HepG2 (cell line): ENCODE results near the gene CAPN11. TPM values are rescaled to one million over a fixed set of nuclear protein-coding genes. Genes with fewer than 3 reads are reported as not detected.

Experiments
- CREM ChIP-seq, 2 experiments: sonication (generic) in 1 of 2; formaldehyde crosslinking in 1 of 2; IDR thresholded peaks; 2 replicates each; pipeline versions ENCODE4 v1.4.0 to v1.6.1; 2016 to 2020; ENCODE audit warnings: antibody characterized with exemption in 1 of 2, mild to moderate bottlenecking in 1 of 2, missing genetic modification reagents in 1 of 2
- ETV5 ChIP-seq: IDR thresholded peaks from 2 replicates; pipeline ENCODE4 v1.6.1; 2018; ENCODE audit warnings: missing biosample characterization, missing genetic modification reagents, inconsistent platforms, borderline replicate concordance
- FOXC1 ChIP-seq: sonication (generic); formaldehyde crosslinking; IDR thresholded peaks from 2 replicates; pipeline ENCODE4 v1.8.0; 2022; ENCODE audit warnings: mild to moderate bottlenecking, missing genetic modification reagents, borderline replicate concordance
- NFIB ChIP-seq: sonication (generic); formaldehyde crosslinking; IDR thresholded peaks from 2 replicates; pipeline ENCODE4 v1.9.0; 2021; ENCODE audit warnings: missing genetic modification reagents, mild to moderate bottlenecking, borderline replicate concordance
- TP53 ChIP-seq: sonication (generic); formaldehyde crosslinking; conservative IDR thresholded peaks from 2 replicates; pipeline ENCODE4 v1.4.0; 2020; ENCODE audit warnings: missing genetic modification reagents
- ZKSCAN5 ChIP-seq: sonication (generic); formaldehyde crosslinking; IDR thresholded peaks from 2 replicates; pipeline ENCODE4 v1.5.1; 2020; ENCODE audit warnings: mild to moderate bottlenecking, missing genetic modification reagents
- ZNF136 ChIP-seq: sonication (generic); formaldehyde crosslinking; IDR thresholded peaks from 2 replicates; pipeline ENCODE4 v1.8.1; 2022; ENCODE audit warnings: low read depth, mild to moderate bottlenecking, moderate library complexity, missing genetic modification reagents
- ZNF619 ChIP-seq: sonication (generic); formaldehyde crosslinking; IDR thresholded peaks from 2 replicates; pipeline ENCODE4 v1.4.0; 2020; ENCODE audit warnings: mild to moderate bottlenecking, missing genetic modification reagents
- ZSCAN9 ChIP-seq: IDR thresholded peaks from 2 replicates; pipeline ENCODE4 v1.6.1; 2016; ENCODE audit warnings: borderline replicate concordance
- polyA plus RNA-seq, 8 experiments: library from polyadenylated mRNA; depleted of rRNA in 3 of 8; stranded (reverse) in 7 of 8; unstranded in 1 of 8; fragments of >200 nt; fragmentation: Illumina TruSeq in 4 of 8; extraction: Trizol in 4 of 8; gene quantifications; 2 replicates each; pipeline versions ENCODE4 v1.2.1 to v1.2.3, GENCODE V29; 2011 to 2016; ENCODE audit warnings: low read depth in 4 of 8, missing spikeins in 1 of 8, mixed read lengths in 1 of 8; ENCODE audit not compliant: insufficient read depth in 1 of 8
- total RNA-seq, 5 experiments: library from RNA; depleted of rRNA; stranded (reverse); fragments of >200 nt; fragmentation: Illumina TruSeq; extraction: Trizol; gene quantifications; 2 replicates each; pipeline ENCODE4 v1.2.3, GENCODE V29; 2016; ENCODE audit warnings: low read depth in 1 of 5
- TF ChIP-seq, protein P1 (sequence below): sonication (generic); formaldehyde crosslinking; IDR thresholded peaks from 2 replicates; pipeline ENCODE4 v1.4.0; 2020; ENCODE audit warnings: missing genetic modification reagents
- TF ChIP-seq, protein P2 (sequence below), 2 experiments: IDR thresholded peaks; 2 replicates each; pipeline ENCODE4 v1.6.1; 2011 to 2012; ENCODE audit warnings: low read length in 2 of 2, borderline replicate concordance in 1 of 2, low read depth in 1 of 2, mild to moderate bottlenecking in 1 of 2, moderate library complexity in 1 of 2
- TF ChIP-seq, protein P3 (sequence below): sonication (generic); formaldehyde crosslinking; IDR thresholded peaks from 2 replicates; pipeline ENCODE4 v1.5.0; 2020; ENCODE audit warnings: mild to moderate bottlenecking, missing genetic modification reagents
- TF ChIP-seq, protein P4 (sequence below): sonication (generic); formaldehyde crosslinking; IDR thresholded peaks from 2 replicates; pipeline ENCODE4 v1.8.0; 2022; ENCODE audit warnings: low read depth, missing genetic modification reagents
- TF ChIP-seq, protein P5 (sequence below): sonication (generic); formaldehyde crosslinking; IDR thresholded peaks from 2 replicates; pipeline ENCODE4 v1.9.0; 2021; ENCODE audit warnings: missing genetic modification reagents, borderline replicate concordance

The CAPN11 gene
- total and polyA plus RNA-seq, 2 of the 13 experiments (the other 11 are each of a cell fraction or from before 2014, with no cell fraction given): 0.07 to 0.11 TPM

DNA sequence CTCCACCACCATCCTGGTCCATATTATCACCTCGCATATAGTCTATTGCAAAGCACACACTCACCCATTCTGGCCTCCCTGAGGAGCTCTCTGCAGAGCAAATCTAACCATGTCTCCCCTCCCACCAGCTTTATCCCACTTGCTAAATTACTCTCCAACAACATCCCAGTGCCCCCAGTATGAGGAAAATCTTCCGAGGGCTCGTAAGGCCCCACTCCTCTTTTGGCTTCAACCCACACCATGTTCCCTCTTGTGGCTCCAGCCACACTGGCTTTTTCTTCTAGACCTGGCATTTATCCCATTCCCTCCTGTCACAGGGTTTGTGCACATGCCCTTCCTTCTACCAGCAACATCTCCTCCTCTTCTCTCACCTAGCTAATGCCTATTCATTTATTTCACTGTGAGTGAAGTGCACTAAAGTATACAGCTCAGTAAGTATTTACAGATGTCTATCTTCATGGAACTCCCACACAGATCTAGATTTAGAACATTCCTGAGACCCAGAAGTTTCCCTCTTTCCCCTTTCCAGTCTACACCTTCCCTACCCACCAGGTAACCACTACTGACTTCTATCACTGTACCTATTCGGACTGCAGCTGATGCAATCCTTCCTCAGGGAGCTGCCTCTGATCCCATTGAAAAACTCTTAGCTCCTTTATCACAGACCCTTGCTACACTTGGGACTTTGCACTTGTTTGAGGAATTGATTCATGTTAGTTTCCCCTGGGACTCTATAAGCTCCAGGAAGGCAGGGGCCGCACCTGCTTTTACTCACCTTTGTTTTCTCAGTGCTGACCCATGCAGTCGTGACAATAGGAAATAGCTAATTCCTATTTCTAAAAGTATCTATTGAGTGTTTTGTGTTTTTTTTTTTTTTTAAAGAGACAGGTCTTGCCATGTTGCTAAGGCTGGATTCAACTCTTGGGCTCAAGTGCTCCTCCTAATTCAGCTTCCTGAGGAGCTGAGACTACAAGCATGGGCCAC, 46.9 kb upstream of the CAPN11 start (continued):
- TF ChIP-seq ZNF619 (CRISPR knock-in tag) (0 out of 2 replicates have a peak, but pooled peaks have one; percentile 77), ETV5 (CRISPR knock-in tag) (peak; percentile 83; the same call in 1 of the 2 replicates), TP53 (CRISPR knock-in tag) (no peak), NFIB (CRISPR knock-in tag) (no peak), CREM (IDR thresholded peaks at IDR 0.05) (peak; percentile 56; the same call in 1 of the 2 replicates), CREM (CRISPR knock-in tag; IDR thresholded peaks at IDR 0.05) (no peak), ZNF136 (no peak), ZSCAN9 (CRISPR knock-in tag) (0 out of 2 replicates have a peak, but pooled peaks have one; percentile 54), FOXC1 (0 out of 2 replicates have a peak, but pooled peaks have one; percentile 66), ZKSCAN5 (no peak)
- TF ChIP-seq, protein P1, sequence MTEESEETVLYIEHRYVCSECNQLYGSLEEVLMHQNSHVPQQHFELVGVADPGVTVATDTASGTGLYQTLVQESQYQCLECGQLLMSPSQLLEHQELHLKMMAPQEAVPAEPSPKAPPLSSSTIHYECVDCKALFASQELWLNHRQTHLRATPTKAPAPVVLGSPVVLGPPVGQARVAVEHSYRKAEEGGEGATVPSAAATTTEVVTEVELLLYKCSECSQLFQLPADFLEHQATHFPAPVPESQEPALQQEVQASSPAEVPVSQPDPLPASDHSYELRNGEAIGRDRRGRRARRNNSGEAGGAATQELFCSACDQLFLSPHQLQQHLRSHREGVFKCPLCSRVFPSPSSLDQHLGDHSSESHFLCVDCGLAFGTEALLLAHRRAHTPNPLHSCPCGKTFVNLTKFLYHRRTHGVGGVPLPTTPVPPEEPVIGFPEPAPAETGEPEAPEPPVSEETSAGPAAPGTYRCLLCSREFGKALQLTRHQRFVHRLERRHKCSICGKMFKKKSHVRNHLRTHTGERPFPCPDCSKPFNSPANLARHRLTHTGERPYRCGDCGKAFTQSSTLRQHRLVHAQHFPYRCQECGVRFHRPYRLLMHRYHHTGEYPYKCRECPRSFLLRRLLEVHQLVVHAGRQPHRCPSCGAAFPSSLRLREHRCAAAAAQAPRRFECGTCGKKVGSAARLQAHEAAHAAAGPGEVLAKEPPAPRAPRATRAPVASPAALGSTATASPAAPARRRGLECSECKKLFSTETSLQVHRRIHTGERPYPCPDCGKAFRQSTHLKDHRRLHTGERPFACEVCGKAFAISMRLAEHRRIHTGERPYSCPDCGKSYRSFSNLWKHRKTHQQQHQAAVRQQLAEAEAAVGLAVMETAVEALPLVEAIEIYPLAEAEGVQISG (CRISPR knock-in tag): peak; percentile 52; the same call in 1 of the 2 replicates
- TF ChIP-seq, protein P2, sequence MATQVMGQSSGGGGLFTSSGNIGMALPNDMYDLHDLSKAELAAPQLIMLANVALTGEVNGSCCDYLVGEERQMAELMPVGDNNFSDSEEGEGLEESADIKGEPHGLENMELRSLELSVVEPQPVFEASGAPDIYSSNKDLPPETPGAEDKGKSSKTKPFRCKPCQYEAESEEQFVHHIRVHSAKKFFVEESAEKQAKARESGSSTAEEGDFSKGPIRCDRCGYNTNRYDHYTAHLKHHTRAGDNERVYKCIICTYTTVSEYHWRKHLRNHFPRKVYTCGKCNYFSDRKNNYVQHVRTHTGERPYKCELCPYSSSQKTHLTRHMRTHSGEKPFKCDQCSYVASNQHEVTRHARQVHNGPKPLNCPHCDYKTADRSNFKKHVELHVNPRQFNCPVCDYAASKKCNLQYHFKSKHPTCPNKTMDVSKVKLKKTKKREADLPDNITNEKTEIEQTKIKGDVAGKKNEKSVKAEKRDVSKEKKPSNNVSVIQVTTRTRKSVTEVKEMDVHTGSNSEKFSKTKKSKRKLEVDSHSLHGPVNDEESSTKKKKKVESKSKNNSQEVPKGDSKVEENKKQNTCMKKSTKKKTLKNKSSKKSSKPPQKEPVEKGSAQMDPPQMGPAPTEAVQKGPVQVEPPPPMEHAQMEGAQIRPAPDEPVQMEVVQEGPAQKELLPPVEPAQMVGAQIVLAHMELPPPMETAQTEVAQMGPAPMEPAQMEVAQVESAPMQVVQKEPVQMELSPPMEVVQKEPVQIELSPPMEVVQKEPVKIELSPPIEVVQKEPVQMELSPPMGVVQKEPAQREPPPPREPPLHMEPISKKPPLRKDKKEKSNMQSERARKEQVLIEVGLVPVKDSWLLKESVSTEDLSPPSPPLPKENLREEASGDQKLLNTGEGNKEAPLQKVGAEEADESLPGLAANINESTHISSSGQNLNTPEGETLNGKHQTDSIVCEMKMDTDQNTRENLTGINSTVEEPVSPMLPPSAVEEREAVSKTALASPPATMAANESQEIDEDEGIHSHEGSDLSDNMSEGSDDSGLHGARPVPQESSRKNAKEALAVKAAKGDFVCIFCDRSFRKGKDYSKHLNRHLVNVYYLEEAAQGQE (IDR thresholded peaks at IDR 0.05; ENCODE audit: borderline replicate concordance in 1 of 2, low read depth in 1 of 2, low read length in 2 of 2): no peak
- TF ChIP-seq, protein P3, sequence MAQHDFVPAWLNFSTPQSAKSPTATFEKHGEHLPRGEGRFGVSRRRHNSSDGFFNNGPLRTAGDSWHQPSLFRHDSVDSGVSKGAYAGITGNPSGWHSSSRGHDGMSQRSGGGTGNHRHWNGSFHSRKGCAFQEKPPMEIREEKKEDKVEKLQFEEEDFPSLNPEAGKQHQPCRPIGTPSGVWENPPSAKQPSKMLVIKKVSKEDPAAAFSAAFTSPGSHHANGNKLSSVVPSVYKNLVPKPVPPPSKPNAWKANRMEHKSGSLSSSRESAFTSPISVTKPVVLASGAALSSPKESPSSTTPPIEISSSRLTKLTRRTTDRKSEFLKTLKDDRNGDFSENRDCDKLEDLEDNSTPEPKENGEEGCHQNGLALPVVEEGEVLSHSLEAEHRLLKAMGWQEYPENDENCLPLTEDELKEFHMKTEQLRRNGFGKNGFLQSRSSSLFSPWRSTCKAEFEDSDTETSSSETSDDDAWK (CRISPR knock-in tag): no peak
- TF ChIP-seq, protein P4, sequence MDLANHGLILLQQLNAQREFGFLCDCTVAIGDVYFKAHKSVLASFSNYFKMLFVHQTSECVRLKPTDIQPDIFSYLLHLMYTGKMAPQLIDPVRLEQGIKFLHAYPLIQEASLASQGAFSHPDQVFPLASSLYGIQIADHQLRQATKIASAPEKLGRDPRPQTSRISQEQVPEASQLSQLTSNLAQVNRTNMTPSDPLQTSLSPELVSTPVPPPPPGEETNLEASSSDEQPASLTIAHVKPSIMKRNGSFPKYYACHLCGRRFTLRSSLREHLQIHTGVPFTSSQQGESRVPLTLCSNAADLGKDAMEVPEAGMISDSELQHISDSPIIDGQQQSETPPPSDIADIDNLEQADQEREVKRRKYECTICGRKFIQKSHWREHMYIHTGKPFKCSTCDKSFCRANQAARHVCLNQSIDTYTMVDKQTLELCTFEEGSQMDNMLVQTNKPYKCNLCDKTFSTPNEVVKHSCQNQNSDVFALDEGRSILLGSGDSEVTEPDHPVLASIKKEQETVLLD: no peak
- TF ChIP-seq, protein P5, sequence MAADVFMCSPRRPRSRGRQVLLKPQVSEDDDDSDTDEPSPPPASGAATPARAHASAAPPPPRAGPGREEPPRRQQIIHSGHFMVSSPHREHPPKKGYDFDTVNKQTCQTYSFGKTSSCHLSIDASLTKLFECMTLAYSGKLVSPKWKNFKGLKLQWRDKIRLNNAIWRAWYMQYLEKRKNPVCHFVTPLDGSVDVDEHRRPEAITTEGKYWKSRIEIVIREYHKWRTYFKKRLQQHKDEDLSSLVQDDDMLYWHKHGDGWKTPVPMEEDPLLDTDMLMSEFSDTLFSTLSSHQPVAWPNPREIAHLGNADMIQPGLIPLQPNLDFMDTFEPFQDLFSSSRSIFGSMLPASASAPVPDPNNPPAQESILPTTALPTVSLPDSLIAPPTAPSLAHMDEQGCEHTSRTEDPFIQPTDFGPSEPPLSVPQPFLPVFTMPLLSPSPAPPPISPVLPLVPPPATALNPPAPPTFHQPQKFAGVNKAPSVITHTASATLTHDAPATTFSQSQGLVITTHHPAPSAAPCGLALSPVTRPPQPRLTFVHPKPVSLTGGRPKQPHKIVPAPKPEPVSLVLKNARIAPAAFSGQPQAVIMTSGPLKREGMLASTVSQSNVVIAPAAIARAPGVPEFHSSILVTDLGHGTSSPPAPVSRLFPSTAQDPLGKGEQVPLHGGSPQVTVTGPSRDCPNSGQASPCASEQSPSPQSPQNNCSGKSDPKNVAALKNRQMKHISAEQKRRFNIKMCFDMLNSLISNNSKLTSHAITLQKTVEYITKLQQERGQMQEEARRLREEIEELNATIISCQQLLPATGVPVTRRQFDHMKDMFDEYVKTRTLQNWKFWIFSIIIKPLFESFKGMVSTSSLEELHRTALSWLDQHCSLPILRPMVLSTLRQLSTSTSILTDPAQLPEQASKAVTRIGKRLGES (CRISPR knock-in tag): no peak
